Right lobe of liver (tissue), 4 donors: Measurements from ENCODE around the gene EPHX1.

Experiments
- CTCF ChIP-seq, 4 donors: fragments of 200-600 bp in 3 of 4; fragments of 450-650 bp in 1 of 4; IDR thresholded peaks; one replicate each; pipeline versions ENCODE4 v1.5.1 to v1.8.0; 2016 to 2022; ENCODE audit warnings: antibody characterized with exemption in 4 of 4, mild to moderate bottlenecking in 2 of 4
- POLR2A ChIP-seq: fragments of 450-650 bp; IDR thresholded peaks from one replicate; pipeline ENCODE4 v1.6.1; 2017; ENCODE audit warnings: antibody characterized with exemption, mild to moderate bottlenecking
- donor health status: DM: no; HTN: no; CAD: no.
- donor health status: DM: no; HTN: no; CAD: no.
- donor health status: DM: no; HTN: yes; CAD: no.

DNA sequence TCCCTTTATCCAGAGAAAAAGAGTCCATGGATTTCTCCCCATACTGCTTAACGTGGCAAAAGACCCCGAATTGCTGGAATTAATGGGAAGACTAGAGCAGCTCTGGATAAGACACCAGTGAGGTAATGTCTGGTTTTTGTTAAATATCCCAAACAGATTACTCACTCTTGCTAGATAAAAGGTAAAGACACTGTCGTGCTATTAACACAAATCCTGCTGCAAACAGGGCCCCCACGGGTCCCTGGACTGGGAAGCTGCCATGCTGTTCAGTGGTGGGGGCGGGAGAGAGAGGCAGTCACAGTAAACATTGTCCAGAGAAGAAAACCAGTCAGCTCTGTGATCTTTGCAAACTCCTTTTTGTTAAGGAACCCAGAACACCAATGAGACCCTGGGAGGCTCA lies 47.5 kb upstream of the EPHX1 start:
- TF ChIP-seq CTCF (IDR thresholded peaks at IDR 0.05) (no peak), POLR2A (no peak)
